HG02870 (cell line): ENCODE results near the gene HNRNPA0.
"Not testable (repeated sequence)": the region's sequence is repeated elsewhere in the genome, so short reads cannot be mapped to it uniquely, and the experiment has no call there.

Experiments used
- ATAC-seq: cut with Tn5 transposase; IDR thresholded peaks from one replicate; pipeline ENCODE4 v1.9.1; 2021; ENCODE audit warnings: mild to moderate bottlenecking, moderate library complexity; ENCODE audit not compliant: unreplicated experiment

The HNRNPA0 gene

DNA sequence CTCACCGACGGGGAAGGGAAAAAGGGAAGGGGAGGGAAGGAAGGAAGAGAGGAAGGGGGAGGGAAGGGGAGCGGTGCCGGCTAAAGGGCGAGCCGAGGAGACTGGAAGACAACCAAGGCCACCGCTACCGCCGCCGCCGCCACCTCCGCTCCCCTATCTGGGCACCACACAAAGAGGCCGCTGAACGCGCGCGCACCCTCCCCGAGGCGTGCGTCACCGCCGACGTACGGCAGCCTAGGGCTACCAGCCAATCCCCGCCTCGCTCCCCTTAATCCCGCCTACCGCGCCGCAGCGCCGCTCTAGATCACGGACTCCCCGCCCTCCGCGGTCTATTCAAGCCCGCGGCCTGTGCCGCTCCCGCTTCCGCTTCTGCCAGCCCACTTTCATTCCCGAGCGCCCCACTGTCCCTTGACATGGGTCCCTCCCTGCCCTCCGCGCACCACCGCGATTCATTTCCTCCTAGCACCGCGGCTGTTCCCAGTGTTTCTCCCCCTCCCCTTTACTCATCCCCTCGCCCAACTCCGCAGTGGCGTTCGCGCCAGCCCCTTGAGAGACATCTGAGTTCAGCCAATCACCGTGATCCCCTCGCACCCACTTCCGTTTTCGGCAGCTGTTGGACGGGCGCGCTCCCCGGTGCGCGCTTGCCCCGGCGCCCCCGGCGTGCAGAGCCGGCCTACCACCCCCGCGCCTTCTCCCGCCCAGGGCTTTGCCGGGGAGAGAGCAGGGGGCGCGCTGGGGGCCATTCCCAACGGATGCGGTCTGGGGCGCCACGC lies at the start of gene HNRNPA0:
Gene HNRNPA0 (minus strand): TSS at position 176 of the 773 bp plus-strand sequence. CDS start 297 bp downstream, outside the sequence.
- ATAC-seq, result peak; percentile 71

DNA sequence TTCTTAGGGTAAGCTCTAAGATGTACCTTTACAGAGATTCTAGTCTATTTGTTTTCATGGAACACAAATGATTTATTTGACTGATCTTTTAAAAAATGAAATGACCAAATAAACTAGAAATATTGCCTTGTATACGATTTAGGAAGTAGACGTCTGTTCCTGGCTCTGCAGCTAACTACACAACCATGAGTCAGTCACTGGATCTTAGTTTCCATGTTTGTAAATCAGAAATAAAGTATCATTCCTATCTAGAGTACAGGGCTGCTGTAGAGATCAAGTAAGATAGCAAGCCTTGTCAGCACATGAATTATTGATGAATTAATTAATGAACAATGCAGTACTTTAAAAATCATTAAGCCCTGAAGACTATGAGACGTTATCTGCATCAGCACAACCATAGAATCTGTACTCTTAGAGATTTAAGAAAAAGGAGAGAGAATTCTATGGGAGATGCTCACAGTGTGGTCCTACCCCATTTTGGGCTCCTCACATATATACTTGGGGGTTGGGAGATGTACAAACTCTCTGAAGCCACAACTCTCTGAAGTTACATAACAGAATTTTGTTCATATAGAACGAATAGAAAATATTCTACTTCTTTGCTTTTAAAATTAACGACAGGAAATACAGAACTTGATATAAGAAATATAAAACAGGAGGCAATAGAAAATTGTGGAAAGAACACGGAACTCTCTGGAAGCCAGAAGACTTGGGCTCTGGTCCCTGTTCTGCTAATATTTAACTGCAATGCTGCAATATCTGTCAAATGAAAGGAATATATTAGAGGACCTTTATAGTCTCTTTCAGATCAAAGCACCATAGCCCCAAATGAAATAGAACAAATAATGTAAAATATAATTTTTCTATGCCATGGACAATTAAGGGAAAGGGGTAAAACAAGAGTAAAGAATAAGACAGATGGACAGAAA lies 48.4 kb upstream of the HNRNPA0 start:
- no peak for ATAC-seq

DNA sequence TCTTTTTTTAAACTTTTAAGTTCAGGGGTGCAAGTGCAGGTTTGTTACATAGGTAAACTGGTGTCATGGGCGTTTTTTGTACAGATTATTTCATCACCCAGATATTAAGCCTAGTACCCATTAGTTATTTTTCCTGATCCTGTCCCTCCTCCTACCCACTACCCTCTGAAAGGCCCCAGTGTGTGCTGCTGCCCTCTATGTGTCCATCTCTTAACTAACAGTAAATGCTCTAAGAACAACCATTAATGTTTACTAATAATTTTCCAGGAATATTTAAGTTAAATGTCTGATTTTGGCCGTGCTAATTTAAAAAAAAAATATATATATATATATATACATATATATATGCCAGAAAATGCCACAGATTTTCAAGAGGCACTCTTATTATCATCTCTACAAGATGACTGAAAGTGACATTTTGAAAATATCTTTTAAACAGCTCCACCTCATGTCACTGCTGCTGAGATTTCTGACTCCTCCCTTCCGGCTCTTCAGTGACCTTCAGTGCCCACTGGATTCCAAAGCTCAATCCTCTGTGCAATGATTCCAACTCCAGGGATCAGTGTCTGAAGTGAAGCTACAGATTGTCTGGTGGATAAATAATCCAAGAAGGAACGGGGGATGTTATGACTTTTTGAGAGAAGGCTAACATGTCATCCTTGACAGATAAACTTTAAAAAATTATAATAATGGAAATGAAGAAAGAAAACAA lies 46.7 kb upstream of the HNRNPA0 start:
- ATAC-seq, result no peak

DNA sequence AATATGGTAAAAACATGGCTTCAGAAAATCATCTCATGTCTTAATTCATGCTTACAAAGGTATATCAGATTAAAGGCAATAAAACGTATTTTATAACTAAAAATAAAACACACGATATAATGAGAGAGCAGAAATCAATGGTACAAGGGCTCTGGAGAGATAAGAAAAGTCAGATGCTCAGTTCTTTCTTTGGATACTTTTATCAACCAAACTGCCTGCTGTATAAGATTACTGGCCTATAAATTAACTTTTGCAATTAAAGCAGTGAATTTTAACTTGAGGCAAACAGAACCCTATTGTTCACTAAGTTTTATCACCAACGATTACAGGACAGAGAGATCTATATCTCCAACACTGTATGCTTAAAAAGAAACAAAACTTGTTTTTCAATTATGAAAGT lies 42.1 kb upstream of the HNRNPA0 start:
- ATAC-seq, result no peak

DNA sequence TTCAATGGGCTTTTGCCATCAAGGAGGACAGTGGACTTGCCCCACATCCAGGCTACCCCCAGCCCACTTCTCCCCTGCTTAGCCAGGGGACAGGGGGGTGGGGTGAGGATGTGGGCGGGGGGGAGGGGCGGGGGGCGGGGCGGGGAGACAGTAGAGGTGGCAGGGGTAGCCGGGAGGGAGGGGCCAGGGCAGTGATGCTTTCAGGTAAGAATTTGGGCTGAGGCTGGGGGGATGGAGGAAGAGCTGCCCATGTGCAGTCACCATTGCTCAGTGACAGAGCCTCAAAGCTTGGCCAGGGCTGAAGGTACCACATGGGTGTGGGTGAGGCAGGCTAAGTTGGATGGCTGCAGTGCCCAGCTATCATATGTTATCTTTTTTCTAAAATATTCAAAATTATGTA lies 40.7 kb upstream of the HNRNPA0 start:
- no peak for ATAC-seq

DNA sequence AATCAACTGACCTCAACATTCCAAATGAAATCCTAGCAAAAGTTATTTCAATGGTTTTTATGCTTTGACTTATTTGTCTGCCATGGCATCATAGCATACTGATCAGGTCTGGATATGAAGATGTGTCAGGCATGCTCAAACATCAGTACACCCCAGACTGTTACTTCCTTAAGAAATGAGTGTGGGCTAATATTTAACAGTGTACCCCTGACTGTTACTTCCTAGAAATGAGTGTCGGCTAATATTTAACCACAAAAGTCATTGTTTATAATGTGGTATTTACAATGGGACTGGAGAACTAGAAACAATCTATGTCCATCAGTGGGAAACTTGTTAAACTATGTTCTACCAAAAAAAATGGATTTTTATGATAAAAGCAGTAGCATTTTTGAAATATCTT lies 38.1 kb upstream of the HNRNPA0 start:
- ATAC-seq, result no peak

DNA sequence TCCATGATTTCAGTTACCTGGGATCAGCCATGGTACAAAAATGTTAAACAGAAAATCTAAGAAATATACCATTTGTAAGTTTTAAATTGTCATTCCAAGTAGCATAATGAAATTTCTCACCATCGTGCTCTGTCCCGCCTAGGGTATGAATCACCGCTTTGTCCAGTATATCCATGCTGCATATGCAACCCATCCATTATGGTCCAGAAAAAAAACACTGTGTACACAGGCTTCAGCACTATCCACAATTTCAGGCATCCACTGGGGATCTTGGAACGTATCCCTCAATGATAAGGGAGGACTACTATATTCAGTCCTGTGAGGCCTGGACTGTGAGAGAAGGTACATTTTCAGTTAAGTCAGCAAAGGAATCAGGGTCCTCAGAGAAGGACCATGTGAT lies 37.6 kb upstream of the HNRNPA0 start:
- ATAC-seq, result no peak

DNA sequence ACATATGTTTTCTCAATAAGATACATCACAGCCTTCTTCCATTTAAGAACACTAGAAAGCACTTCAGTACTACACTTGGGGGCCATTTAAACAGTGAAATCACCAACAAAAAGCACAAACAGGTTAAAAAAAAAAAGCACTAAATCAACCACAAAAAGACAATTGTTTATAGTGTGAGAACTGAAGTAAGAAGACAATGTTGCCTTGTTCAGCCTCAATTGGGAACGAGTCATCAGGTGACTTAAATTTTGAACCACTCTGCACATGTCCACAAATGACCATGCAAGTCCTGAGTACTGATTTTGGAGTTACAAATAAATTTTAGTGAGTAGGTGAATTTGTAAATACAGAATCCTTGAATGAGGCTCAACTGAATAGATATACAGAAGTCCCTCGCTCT lies 37.2 kb upstream of the HNRNPA0 start:
- ATAC-seq, result no peak

DNA sequence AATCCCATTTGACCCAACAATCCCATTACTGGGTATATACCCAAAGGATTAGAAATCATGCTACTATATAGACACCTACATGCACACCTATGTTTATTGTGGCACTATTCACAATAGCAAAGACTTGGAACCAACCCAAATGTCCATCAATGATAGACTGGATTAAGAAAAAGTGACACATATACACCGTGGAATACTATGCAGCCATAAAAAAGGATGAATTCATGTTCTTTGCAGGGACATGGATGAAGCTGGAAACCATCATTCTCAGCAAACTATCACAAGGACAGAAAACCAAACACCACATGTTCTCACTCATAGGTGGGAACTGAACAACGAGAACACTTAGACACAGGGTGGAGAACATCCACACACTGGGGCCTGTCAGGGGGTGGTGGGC lies 34.4 kb upstream of the HNRNPA0 start:
- not testable (repeated sequence) for ATAC-seq

DNA sequence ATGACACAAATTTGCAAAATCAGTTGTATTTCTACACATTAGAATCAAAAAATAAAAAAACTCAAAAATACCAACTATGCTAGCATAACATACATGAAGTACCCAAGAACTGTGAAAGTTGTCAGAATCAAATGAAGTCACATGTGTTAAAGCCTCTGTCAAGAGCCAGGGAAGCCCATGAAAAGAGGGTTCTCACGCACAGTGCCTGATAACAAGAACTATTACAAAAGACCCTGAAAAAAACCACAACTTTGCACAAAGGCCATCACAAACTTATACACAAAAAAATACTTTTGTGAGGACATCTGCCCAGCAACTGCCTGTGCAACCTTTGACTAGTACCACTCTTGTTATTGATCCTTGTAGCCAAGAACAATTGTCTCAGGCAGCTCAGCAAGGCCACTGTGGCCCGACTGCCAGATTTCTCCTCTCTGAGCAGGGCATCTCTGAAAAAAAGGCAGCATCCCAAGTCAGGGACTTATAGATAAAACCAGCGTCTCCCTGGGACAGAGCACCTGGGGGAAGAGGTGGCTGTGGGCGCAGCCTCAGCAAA lies 28.9 kb upstream of the HNRNPA0 start:
- ATAC-seq, result no peak

DNA sequence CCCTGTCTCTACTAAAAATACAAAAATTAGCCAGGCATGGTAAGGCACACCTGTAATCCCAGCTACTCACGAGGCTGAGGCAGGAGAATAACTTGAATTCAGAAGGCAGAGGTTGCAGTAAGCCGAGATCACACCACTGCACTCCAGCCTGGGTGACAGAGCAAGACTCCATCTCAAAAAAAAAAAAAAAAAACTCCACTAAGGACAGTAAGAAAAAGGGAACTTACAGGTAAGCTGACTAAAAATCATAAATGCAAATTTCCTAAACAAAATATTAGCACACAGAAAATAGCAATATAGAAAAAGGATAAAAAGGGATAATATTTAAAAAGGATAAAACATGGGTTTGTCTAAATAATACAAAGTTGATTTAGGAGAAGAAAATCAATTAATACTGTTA lies 27.9 kb upstream of the HNRNPA0 start:
- no peak for ATAC-seq

DNA sequence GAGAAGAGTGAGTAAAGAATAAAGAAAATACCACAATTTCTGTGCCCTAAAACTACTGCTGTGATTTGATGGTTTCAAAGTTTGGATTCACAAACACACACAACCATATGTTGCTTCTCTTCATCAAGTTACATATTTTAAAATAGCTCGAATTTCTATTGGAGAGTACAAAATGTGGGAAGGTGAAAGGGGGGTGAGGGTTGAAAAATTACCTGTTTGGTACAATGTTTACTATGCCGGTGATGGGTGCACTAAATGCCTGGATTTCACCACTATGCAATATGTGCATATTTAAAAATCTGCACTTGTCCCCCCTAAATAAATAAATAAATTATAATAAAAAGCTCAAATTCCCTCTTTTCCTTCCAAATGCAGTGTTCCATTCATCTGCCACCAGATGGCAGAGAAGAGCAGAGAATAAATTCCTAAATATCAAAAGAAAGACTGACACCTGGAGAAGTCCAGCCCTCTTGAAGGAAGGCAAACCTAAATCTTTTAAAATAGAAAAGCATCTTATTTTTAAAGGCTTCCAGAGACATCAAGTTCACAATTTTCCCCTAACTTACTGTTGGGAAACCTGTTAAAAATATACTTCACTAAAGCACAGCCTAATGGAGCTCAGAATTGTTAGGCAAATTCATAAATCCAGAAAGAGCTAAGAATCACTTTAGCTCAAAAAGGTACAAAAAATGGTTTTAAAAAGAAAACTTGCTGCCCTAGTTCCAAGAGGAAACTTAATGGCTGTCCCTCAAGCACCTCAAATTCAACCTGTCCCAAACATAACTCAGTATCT lies 24.8 kb upstream of the HNRNPA0 start:
- ATAC-seq, result no peak

DNA sequence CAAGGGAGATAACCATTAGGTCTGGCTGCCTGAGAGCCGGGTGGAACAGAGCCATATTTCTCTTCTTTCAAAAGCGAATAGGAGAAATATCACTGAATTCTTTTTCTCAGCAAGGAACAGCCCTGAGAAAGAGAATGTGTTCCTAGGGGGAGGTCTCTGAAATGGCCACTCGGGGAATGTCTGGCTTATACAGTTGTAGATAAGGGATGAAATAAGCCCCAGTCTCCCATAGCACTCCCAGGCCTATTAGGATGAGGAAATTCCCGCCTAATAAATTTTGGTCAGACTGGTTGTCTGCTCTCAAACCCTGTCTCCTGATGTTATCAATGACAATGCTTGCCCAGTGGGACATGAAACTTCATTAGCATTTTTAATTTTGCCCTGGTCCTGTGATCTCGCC lies 13.8 kb upstream of the HNRNPA0 start:
- not testable (repeated sequence) for ATAC-seq

DNA sequence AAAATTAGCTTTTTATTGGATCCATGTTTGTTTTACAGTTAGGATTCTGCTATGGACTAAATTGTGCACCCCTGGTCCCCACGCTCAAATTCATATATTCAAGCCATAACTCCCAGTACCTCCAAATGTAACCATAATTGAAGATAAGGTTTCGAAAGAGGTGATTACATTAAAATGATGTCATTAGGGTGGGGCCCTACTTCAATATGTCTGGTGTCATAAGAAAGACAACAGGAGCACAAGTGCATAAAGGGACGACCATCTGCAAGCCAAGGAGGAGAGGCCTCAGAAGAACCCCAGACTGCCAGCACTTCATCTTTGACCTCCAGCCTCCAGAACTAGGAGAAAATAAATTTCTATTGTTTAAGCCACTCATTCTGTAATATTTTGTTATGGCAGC lies 7.4 kb upstream of the HNRNPA0 start:
- no peak for ATAC-seq

DNA sequence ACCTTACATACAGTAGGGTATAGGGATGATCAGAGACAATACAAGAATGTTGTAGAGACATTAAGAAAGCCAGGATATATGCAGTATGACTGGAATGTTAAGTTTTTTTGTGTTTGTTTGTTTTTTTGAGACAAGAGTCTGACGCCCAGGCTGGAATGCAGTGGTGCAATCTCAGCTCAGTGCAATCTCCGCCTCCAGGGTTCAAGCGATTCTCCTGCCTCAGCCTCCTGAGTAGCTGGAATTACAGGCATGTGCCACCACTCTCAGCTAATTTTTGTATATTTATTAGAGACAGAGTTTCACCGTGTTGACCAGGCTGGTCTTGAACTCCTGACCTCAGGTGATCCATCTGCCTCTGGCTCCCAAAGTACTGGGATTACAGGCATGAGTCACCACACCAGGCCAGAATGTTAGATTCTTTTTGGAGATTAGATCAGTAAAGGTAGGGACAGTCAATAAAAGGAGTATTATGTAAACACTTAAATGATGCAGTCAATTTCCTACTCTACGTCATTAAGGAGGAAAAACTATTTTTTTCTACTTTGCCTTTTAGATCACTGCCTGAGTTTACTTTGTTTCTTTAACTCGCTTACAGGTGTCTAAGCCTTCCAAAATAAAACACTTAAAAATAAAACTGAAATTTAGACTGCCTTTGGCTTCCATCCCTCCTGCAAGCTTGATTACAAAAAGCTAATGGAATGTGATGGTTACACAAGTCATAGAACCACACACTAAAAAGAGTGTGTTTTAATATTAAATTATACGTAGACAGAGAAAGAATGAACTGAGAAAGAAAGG lies 6.8 kb upstream of the HNRNPA0 start:
- ATAC-seq, result no peak

DNA sequence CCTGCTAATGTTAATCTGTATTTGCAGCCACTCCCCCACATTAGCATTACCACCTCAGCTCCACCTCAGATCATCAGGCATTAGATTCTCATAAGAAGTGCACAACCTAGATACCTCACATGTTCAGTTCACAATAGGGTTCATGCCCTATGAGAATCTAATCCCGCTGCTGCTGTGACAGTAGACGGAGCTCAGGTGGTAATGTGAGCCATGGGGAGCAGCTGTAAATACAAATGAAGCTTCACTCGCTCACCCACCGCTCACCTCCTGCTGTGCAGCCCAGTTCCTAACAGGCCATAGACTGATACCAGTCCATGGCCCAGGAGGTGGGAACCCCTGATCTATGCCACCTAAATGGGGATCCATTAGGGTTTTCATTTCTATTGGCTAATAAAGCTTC lies 6.1 kb upstream of the HNRNPA0 start:
- ATAC-seq, result no peak

DNA sequence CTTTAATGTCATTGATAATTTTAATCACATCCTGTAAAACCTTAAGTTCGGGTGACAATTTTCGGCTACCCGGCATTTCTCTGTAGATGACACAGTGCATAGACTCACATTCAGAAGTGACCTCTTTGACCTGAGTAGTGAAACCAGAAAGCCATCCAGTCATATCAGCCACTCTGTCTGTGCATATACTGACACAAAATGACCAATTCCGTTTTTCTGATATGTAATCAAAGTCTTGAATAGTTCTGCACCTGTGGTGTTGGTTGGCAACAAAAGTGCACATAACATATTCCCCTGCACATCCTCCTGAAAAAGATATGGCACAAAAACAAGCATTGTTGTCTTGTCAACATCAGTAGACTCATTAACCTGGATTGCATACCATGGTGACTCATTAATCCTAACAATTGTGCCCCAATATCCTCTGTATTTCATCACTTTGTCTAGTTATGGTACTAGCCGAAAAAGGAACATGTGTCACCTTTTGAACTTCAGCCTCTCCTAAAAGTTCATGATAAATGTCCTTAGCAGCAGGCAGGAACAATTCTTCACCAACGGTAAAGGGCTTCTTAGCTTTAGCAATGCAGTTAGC lies 4.6 kb upstream of the HNRNPA0 start:
- ATAC-seq, result peak; percentile 49

DNA sequence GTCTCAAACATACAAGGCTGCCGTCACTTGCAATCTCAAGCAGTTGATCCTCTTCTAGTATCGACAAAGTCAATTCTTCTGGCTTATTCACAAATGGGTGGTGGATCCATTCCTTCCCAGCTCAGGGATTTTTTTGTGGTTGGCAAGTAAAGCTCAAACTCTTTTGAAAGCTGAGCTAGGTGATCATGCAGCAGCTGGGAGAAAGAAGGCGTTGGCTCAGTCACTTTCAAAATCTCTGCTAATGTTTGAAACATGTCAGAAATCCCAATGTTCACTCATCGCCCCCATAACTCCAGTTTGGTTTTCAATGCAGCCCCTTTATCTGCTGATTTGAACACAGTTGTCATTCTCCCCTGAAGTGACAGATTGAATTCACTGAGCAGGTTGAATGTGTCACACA lies 4.0 kb upstream of the HNRNPA0 start:
- ATAC-seq, result no peak

DNA sequence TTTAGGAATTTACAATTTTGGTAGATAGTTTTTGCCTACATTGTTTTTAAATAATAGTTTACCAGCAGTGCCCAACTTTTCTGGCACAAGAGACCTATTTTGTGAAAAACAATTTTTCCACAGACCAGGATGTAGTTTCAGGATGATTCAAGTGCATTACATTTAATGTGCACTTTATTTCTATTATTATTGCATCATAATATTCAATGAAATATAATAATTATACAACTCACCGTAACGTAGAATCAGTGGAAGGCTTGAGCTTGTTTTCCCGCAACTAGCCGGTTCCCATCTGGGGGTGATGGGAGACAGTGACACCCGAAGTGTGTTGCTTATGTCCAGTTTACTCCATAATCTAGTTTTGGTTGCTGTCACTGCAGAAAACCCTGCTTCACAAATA lies 3.5 kb upstream of the HNRNPA0 start:
- no peak for ATAC-seq
